T1000 (cell line): ENCODE data around the gene EFNA4.

Experiments used
- DNase-seq: peaks from one replicate; lab custom pipeline; 2025; ENCODE audit warnings: mixed read lengths; lab: John Stamatoyannopoulos, UW

The EFNA4 gene

DNA sequence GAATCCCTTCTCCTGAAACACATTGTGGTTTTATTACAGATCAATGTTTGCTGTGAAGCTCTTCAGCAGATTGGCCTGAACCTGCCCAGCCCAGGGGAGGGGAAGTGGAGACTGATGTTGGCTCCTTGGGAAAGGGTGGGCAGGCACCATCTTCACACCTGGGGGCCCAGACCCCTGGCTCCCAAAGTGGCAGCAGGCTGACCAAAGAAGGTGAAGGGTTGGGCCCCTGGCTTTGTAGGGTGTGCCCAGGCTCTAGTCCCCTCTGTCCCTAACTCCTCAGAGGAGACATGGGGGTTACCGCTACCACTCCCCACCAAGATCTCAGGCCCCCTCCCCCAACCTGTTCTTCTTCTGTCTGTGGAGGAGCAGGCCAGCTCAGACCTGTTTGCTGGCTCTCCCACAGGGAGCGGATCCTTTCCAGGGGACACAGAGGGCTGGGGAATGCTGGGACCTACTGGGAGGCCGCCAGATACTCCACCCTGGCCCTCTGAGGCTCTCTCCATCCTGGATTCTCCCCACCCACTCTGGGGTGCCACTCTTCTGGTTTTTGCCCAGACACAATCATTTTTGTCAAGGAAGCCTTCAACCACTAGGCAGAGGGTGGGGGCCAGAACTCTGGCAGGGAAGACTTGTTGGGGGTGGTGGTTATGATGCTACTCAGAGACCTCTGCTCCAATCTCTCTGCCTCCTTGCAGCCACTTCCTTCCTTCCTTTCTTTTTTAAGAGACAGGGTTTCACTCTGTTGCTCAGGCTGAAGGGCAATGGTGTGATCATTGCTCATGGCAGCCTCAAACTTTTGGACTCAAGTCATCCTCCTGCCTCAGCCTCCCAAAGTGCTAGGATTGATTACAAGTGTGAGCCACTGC, 10.1 kb downstream of the EFNA4 start:
- DNase-seq = no peak

GRCh38 chr1:155075535-155075934, 12.0 kb downstream of the EFNA4 start:
- no peak for DNase-seq

DNA sequence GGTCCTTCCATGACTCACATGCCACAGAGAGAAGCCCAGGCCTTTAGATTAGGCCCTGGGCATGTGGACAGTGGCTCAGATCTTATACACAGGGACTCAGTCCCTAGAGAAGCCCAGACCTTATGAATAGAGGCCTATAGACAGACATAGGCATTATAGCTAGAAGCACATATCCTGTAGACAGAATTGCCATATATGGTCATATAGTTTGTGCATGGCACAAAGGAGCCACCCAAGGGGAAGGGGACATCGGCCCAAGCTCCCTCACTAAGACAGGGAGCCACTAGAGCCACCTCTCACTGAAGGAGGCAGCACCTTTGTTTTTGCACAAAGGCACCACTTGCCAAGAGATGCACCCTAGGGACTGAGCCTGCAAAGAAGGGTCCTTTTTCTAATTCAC, 12.8 kb downstream of the EFNA4 start:
- no peak for DNase-seq

GRCh38 chr1:155077346-155077745, 13.8 kb downstream of the EFNA4 start:
- DNase-seq = no peak

- DNase-seq = no peak
These were observed 14.4 kb downstream of the EFNA4 start for GRCh38 chr1:155077758-155078445.

DNA sequence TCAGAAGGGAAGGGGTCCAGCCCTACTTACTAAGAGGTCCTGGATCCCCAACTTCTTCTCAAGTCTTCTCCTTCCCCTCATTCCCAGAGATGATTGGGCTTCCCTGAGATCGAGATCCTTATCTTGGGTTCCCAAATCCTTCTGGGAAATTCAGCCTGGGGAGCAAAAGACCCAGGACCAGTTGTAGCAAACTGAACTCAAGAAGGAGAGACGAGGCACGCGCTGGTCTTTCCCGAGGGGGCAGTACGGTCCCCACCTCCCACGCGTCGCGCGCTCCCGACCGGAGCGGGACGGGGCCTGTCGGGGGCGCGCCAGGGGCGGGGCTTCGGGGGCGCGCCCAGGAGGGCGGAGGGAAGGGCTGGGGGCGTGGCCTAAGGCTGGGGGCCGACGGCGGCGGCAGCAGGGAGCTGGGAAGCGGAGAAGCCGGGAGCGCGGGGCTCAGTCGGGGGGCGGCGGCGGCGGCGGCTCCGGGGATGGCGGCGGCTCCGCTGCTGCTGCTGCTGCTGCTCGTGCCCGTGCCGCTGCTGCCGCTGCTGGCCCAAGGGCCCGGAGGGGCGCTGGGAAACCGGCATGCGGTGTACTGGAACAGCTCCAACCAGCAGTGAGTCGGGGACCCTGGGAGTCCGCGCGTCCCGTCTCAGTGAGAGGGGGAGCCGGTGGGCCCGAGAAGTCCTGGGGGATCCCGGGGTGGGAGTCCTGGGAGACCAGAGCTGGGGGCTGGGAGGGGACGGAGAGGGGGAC, 15.1 kb downstream of the EFNA4 start, which contains the start of gene EFNA3:
EFNA3 (plus strand) TSS at position 369 of the 741 bp plus-strand sequence; CDS start at position 474, 105 bp downstream.
- peak; percentile 38 for DNase-seq

- DNase-seq = no peak
These were observed 15.6 kb downstream of the EFNA4 start for GRCh38 chr1:155079210-155079486.

DNA sequence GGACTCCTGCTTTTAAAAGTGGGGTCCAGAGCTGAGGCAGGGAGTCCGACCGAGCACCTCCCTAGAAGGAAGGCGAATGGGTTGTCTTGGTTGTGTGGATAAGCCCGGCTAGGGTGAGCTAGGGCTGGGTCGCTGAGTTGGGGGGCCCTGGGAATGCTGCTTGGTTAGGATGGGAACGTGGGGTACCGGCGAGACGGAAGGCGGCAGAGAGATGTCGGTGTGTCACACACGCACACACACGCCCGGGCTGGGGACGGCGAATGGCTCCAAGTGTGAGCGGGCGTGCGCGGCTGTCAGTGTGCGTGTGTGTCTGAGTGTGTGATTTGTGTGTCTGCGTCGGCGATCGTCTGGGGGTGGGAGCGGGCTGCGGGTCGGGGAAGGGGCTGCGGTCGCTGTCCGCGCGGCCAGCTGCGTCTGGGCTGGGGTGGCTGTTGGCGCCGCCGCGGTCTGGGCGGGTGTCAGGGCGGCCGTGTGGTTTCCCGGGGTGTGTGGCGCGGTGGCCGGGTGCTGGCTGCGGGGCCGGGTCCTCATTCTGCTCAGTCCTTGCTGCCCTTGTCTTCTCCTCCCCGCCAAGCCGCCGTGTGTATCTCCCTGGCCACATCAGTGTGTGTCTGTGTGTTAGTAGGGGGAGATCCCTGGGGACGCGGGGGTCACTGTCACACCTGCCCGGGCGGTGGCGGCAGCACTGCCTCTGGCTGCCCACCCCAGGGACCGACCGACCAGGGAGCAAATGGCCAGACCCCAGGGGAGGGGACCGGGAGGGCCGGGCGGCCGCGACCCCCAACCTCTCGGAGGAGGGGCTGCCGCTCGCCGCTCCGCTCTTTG, 16.2 kb downstream of the EFNA4 start:
- no peak for DNase-seq

DNA sequence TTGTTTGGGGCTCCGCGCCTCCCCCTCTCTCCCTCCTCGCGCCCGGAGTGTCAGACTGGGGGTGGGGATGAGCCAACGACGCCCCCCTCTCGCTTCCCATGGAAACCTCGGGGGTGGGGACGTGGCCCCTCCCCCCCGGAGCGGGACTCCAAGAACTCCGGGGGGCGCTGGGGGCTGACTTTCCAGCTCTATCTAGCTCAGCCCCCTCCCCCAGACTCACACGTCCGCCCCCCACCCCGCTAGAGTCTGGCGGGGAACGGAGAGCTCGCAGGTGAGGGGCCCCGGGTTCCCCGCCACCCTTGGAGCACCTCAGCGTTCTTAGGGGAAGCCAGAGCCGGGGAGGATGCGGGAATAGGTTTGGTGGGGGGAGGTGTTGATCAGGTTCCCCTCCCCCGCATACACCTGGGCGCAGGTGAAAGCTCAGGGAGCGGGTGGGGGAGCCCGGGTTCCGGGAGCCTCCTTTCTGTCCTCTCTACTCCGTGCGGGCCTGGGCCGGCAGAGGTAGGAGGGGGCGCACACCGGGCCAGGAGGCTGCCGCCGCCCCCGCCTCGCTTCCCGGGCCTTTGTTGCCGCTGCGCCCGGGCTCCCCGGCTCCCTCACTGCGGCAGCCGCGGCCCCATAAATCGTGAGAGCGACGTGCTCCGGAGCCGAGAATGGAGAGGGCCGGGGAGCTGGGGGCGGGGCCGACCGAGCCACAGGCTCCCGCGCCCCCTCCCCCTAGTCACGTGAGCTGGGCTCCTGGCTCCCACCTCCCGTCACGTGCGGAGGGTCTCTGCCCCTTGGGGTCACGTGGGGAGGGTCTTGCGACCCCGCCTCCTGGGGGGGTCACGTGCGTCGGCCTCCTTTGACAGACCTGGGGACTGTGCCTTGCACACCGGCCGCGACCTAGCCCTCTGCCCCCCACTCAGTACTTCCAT, 17.0 kb downstream of the EFNA4 start:
- DNase-seq = no peak

DNA sequence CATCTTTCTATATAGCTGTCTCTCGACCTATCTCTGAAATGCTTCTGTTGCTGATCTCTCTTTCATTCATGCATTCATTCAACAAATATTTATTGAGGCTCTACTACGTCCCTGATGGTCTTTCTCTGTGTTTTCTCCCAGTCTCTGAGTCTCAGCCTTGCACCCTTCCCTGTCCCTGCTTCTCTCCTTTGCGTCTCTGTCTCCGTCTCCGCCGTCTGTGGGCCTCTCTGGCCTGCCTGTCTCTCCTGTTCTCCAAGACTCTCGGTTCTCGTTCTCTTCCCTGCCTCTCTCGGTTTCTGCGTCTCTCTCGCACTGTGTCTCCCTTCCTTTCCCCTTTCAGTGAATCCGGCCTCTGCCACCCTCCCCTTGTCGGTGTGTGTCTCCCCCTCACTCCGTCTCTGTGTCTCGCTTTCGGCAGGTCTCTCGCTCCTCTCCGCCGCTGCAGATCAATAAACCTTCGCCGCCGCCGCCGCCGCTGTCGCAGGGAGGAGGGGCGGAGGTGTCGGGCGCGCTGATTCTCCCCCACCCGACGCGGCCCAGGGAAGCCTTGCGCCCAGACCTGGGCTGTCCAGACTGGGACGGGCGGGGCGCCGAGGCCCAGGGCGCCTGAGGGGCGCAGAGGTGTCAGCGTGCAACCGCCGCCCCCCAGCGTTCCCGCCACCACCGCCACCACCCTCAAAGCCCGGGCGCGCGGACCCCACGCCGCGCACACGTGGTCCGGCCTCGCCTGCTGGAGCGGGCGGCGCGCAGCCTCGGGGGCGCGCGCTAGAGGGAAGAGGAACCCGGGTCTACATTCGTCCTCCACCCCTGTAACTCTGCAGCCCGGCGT, 18.1 kb downstream of the EFNA4 start:
- no peak for DNase-seq

GRCh38 chr1:155082301-155083051, 18.9 kb downstream of the EFNA4 start:
- no peak for DNase-seq

GRCh38 chr1:155083052-155083541, 19.6 kb downstream of the EFNA4 start:
- no peak for DNase-seq

DNA sequence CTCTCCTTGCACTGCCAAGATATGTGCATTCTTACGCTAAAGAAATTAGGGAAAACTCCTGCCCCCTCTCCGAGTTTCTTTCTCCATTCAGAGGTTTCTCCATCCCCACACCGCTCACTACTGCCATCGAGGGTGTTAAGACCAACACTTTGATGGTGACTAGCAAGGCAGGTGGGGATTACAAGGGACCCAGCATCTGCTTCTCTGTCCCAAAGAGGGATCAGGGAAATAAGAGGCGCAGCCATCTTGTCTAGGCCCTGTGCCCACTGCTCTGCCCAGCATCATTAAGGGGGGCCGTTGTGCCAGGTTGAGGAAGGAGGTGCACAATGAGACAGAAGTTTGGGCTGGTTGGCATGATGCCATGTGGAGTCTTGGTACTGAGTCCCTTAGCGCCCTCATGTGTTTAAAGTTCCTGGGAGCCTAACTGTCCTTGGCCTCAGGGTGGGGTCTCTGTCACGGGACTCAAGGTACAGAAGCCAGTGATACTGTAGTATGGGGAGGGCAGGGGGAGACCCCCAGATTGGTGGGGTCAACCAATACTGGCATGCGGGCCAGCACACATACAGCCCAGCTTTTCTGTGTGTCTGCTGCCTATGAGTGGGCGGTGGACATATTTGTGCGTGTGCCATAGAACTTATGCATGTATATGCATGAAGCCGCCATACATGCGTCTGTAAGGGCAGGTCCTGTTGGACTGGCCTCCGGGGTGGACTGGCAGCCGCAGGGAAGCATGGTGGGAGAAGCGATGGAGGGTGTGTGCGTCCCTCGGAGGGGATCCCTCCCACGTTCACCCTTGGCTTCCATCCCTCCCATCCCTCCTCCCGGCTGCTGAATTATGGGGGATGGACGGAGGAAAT, 20.6 kb downstream of the EFNA4 start:
- DNase-seq = no peak

GRCh38 chr1:155084722-155085503, 21.4 kb downstream of the EFNA4 start:
- peak; percentile 88 for DNase-seq

GRCh38 chr1:155085504-155086127, 22.1 kb downstream of the EFNA4 start:
- peak; percentile 54 for DNase-seq

DNA sequence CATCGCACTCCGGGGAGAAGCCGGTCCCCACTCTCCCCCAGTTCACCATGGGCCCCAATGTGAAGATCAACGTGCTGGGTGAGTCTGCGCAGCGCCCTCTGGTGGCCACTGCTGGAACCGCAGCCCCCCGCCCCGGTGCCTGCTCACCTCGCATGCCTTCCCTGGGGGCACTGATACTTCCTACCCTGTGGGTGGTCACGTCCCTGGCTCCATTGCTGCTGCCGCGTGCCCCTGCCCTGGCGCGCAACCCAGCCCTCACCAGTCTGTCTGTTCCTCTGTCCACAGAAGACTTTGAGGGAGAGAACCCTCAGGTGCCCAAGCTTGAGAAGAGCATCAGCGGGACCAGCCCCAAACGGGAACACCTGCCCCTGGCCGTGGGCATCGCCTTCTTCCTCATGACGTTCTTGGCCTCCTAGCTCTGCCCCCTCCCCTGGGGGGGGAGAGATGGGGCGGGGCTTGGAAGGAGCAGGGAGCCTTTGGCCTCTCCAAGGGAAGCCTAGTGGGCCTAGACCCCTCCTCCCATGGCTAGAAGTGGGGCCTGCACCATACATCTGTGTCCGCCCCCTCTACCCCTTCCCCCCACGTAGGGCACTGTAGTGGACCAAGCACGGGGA, 22.7 kb downstream of the EFNA4 start:
- peak; percentile 60 for DNase-seq
